RWPE2 (cell line): ENCODE data around the gene PPP1R3G.

ENCODE experiments used
- ATAC-seq: fragments of 200-7000 bp; cut with Tn5 transposase; 3 replicates; pipeline ENCODE4 v1.9.1; 2021; ENCODE audit warnings: low read depth
- DNase-seq: peaks from one replicate; pipeline ENCODE4 v3.0.0-alpha.2; 2020; ENCODE audit warnings: low spot score
- H3K27ac ChIP-seq: fragments of 450-650 bp; 2 replicates; pipeline ENCODE4 v1.5.1; 2017; ENCODE audit warnings: mild to moderate bottlenecking; ENCODE audit not compliant: poor library complexity, severe bottlenecking
- H3K27me3 ChIP-seq: fragments of 250-450 bp; sonication (Bioruptor Pico); 2 replicates; pipeline ENCODE4 v1.5.1; 2021; ENCODE audit warnings: mild to moderate bottlenecking, moderate library complexity; ENCODE audit not compliant: insufficient read depth, poor library complexity, severe bottlenecking
- H3K36me3 ChIP-seq: fragments of 250-450 bp; sonication (Bioruptor Pico); 2 replicates; pipeline ENCODE4 v1.5.1; 2020; ENCODE audit warnings: low read depth, mild to moderate bottlenecking, moderate library complexity
- H3K4me1 ChIP-seq: fragments of 250-450 bp; sonication (Bioruptor Pico); 2 replicates; pipeline ENCODE4 v1.5.1; 2021; ENCODE audit warnings: mild to moderate bottlenecking, moderate library complexity; ENCODE audit not compliant: insufficient read depth, poor library complexity, severe bottlenecking
- H3K4me3 ChIP-seq: fragments of 250-450 bp; sonication (Bioruptor Pico); 2 replicates; pipeline ENCODE4 v1.5.1; 2021; ENCODE audit warnings: mild to moderate bottlenecking, moderate library complexity; ENCODE audit not compliant: severe bottlenecking
- H3K9me3 ChIP-seq: fragments of 250-450 bp; sonication (Bioruptor Pico); 2 replicates; pipeline ENCODE4 v1.5.1; 2021; ENCODE audit warnings: mild to moderate bottlenecking, moderate library complexity; ENCODE audit not compliant: severe bottlenecking
- CTCF ChIP-seq: fragments of 450-650 bp; IDR thresholded peaks from one replicate; pipeline ENCODE4 v1.5.1; 2017; ENCODE audit warnings: mild to moderate bottlenecking, moderate library complexity; ENCODE audit not compliant: poor library complexity, severe bottlenecking

PPP1R3G gene

DNA sequence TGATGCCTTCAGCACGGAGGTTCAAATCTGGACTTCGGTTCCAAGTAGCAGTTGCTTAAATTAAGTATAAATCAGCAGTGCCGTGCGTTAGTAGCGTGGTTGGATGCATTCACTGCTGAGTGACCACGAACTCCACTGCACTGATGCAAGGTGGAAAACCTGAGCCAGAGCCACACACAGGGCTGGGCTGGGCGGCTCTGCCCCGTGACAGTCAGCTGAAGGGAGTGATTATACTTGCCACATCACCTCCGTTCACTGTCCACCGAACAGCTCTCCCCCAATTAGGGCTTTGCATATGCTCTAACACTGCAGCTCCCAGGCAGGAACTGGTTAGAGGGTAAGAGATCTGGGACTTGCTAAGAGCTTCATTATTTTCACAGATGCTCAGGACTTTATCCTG lies 22.2 kb downstream of the PPP1R3G start:
- H3K36me3 ChIP-seq = 0 out of 2 replicates have a peak, but pooled peaks cover 3% of the 10 kb centered on the region
- no peak overlapping the region for H3K4me3 ChIP-seq
- no peak for ATAC-seq
- H3K4me1 ChIP-seq = peaks cover 4% of the 10 kb centered on the region
- H3K9me3 ChIP-seq = no peaks in the 10 kb centered on the region
- TF ChIP-seq CTCF = no peak
- no peak overlapping the region for H3K27ac ChIP-seq
- DNase-seq = no peak
- no peaks in the 10 kb centered on the region for H3K27me3 ChIP-seq

DNA sequence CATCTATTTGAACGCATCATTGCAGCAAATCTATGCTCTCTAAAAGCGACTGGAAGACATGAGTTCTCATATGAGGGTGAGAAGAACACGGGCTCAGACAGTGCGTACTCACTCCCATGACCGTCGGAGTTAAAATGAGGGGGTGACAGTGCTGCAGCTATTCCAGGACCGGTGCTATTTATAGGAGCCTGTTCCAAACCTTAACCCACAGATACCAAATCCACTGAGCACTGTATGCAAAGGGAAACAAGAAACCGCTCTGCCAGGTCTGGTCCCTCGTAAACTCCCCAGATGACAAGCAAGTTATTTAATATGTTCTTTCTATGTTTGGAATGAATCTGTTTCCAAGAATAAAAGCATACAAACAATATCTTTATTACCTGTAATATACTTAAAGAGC lies 22.9 kb downstream of the PPP1R3G start:
- Histone ChIP-seq H3K4me1 (peaks cover 7% of the 10 kb centered on the region), H3K27me3 (no peaks in the 10 kb centered on the region), H3K36me3 (0 out of 2 replicates have a peak, but pooled peaks cover 3% of the 10 kb centered on the region), H3K27ac (no peak overlapping the region), H3K9me3 (no peaks in the 10 kb centered on the region), H3K4me3 (no peak overlapping the region)
- ATAC-seq = no peak
- DNase-seq = no peak
- no peak for TF ChIP-seq CTCF

DNA sequence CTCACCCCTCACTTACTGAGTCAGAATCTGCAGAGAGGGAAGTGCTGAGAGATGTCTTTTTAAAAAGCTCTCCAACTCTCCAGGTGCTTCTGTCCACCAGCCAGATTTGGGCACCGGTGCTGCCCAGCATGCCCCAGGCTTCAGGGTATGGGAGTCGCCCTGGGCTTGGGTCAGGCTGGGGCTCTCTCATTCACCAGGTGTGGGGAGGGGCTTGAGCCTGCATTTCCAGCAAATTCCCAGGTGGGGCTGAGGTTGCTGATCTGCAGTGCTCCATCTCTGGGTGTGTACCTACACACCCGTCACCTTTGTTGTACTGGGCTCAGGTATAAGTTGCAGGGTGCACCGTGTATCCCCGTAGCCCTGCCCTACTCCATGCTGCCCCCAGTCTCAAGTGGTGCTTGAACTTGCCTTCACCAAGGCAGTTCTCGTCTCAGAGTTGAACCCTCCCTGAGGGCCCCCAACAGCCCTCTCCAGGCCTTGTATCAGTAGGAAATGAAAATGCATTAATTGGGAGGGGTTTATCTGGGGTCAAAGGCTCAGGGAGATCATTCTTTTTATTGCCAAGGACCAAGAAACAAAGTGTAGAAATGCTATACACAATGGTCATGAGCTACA lies 23.5 kb downstream of the PPP1R3G start:
- no peaks in the 10 kb centered on the region for H3K9me3 ChIP-seq
- no peaks in the 10 kb centered on the region for H3K27me3 ChIP-seq
- 0 out of 2 replicates have a peak, but pooled peaks cover 3% of the 10 kb centered on the region for H3K36me3 ChIP-seq
- TF ChIP-seq CTCF = no peak
- H3K4me1 ChIP-seq = peaks cover 7% of the 10 kb centered on the region
- H3K27ac ChIP-seq = no peak overlapping the region
- no peak overlapping the region for H3K4me3 ChIP-seq
- DNase-seq (no peak), ATAC-seq (no peak)

DNA sequence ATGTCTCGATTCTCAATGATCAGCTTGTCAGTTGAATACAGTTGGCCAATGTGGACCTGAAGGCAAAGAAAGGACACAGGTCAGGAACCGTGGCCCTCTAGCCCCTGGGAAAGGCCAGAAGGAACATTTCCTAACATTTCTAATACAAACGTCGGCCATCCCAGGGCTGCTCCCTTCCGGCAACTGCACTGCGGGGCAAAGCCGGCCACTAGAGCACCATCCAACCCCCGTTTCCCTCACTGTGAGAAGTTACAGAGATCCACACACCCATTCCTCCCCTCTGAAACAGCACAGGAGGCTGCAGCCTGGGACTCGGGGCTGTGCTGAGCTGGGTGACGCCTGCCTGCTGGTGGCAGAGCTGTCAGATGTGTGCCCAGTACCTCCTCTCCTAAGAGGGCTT lies 24.3 kb downstream of the PPP1R3G start:
- ATAC-seq = no peak
- no peak overlapping the region for H3K4me3 ChIP-seq

More for the DNA sequence above, 24.3 kb downstream of the PPP1R3G start:
- Histone ChIP-seq H3K27ac (no peak overlapping the region), H3K27me3 (no peaks in the 10 kb centered on the region), H3K36me3 (0 out of 2 replicates have a peak, but pooled peaks cover 3% of the 10 kb centered on the region), H3K4me1 (peaks cover 7% of the 10 kb centered on the region), H3K9me3 (no peaks in the 10 kb centered on the region)
- TF ChIP-seq CTCF = no peak
- no peak for DNase-seq
